Measurements from ENCODE around the gene TTC31. TPM values are rescaled to one million over a fixed set of nuclear protein-coding genes. Genes with fewer than 3 reads are reported as not detected.

The TTC31 gene
- total RNA-seq, 1 donor from 2014 or later = 20.9 TPM

GRCh38 chr2:74527741-74528140 is 44.9 kb downstream of the TTC31 start:
- no peak for DNase-seq (ENCODE audit: low read depth)
- no peak for TF ChIP-seq CTCF (conservative IDR thresholded peaks at IDR 0.05; ENCODE audit: low read depth, low read length)
- H3K4me3 ChIP-seq (ENCODE audit: low read depth, low read length) = no peak overlapping the region

GRCh38 chr2:74528600-74529356 is 45.9 kb downstream of the TTC31 start:
- H3K4me3 ChIP-seq (ENCODE audit: low read depth, low read length) = peak overlapping the region; percentile 99
- TF ChIP-seq CTCF (conservative IDR thresholded peaks at IDR 0.05; ENCODE audit: low read depth, low read length) = no peak
- no peak for DNase-seq (ENCODE audit: low read depth)

GRCh38 chr2:74529357-74530238 is 46.7 kb downstream of the TTC31 start, which contains the start of the genes AUP1 and HTRA2:
Gene AUP1 (minus strand): TSS chr2:74529706. CDS start chr2:74529629, 77 bp downstream.
Gene HTRA2 (plus strand): TSS chr2:74529933. CDS start chr2:74530007, 74 bp downstream.
- H3K4me3 ChIP-seq (ENCODE audit: low read depth, low read length) = peak within 1 kb of the TSS; percentile 99
- no peak for TF ChIP-seq CTCF (conservative IDR thresholded peaks at IDR 0.05; ENCODE audit: low read depth, low read length)
- peak; percentile 79 for DNase-seq (ENCODE audit: low read depth)

GRCh38 chr2:74530239-74531187 is 47.6 kb downstream of the TTC31 start:
- TF ChIP-seq CTCF (conservative IDR thresholded peaks at IDR 0.05; ENCODE audit: low read depth, low read length) = no peak
- no peak for DNase-seq (ENCODE audit: low read depth)
- H3K4me3 ChIP-seq (ENCODE audit: low read depth, low read length) = peak overlapping the region; percentile 99

- TF ChIP-seq CTCF (conservative IDR thresholded peaks at IDR 0.05; ENCODE audit: low read depth, low read length) = no peak
- no peak for DNase-seq (ENCODE audit: low read depth)
- no peak overlapping the region for H3K4me3 ChIP-seq (ENCODE audit: low read depth, low read length)
Measured at GRCh38 chr2:74531666-74532065, 48.8 kb downstream of the TTC31 start.

- no peak overlapping the region for H3K4me3 ChIP-seq (ENCODE audit: low read depth, low read length)
- no peak for DNase-seq (ENCODE audit: low read depth)
- peak; percentile 41 for TF ChIP-seq CTCF (conservative IDR thresholded peaks at IDR 0.05; ENCODE audit: low read depth, low read length)
Measured at GRCh38 chr2:74532222-74532621, 49.3 kb downstream of the TTC31 start.

Measured in epithelial cell of proximal tubule (primary cell).